Activated CD4-positive, CD25-positive, alpha-beta regulatory T cell treated with anti-CD3 and anti-CD28 coated beads, Interleukin-2, amount 50 U/mL, for 72 hours (primary cell): ENCODE data around the gene SPATA2.
"Not testable (repeated sequence)": the region's sequence is repeated elsewhere in the genome, so short reads cannot be mapped to it uniquely, and the experiment has no call there.

Experiments
- DNase-seq: peaks from one replicate; pipeline ENCODE4 v3.0.0; 2021

Gene SPATA2

GRCh38 chr20:49882171-49882970, 33.0 kb downstream of the SPATA2 start:
- DNase-seq: no peak

- DNase-seq: no peak
These were observed 34.4 kb downstream of the SPATA2 start for GRCh38 chr20:49880724-49881445.

- no peak for DNase-seq
These were observed 35.2 kb downstream of the SPATA2 start for GRCh38 chr20:49880177-49880576.

GRCh38 chr20:49878977-49879376, 36.4 kb downstream of the SPATA2 start:
- no peak for DNase-seq

- DNase-seq: no peak
These were observed 37.9 kb downstream of the SPATA2 start for GRCh38 chr20:49877386-49877921.

GRCh38 chr20:49874696-49875095, 40.6 kb downstream of the SPATA2 start:
- no peak for DNase-seq

- DNase-seq: no peak
These were observed 43.3 kb downstream of the SPATA2 start for GRCh38 chr20:49872056-49872455.

GRCh38 chr20:49871391-49871948, 43.9 kb downstream of the SPATA2 start:
- DNase-seq: no peak

GRCh38 chr20:49870261-49870660, 45.1 kb downstream of the SPATA2 start:
- DNase-seq: no peak

GRCh38 chr20:49868964-49869363, 46.4 kb downstream of the SPATA2 start:
- DNase-seq: no peak

GRCh38 chr20:49868538-49868937, 46.8 kb downstream of the SPATA2 start:
- no peak for DNase-seq

GRCh38 chr20:49867453-49868215, 47.7 kb downstream of the SPATA2 start:
- DNase-seq: no peak

GRCh38 chr20:49866051-49866450, 49.3 kb downstream of the SPATA2 start:
- no peak for DNase-seq

- DNase-seq: no peak
These were observed 49.8 kb downstream of the SPATA2 start for GRCh38 chr20:49865559-49865958.

GRCh38 chr20:49863666-49864065, 51.7 kb downstream of the SPATA2 start:
- DNase-seq: no peak

- DNase-seq: no peak
These were observed 52.6 kb downstream of the SPATA2 start for GRCh38 chr20:49862607-49863200.

GRCh38 chr20:49861232-49861631, 54.1 kb downstream of the SPATA2 start:
- DNase-seq: not testable (repeated sequence)

- DNase-seq: no peak
These were observed 55.5 kb downstream of the SPATA2 start for GRCh38 chr20:49859807-49860206.

GRCh38 chr20:49859011-49859410, 56.3 kb downstream of the SPATA2 start:
- DNase-seq: no peak

- DNase-seq: no peak
These were observed 57.2 kb downstream of the SPATA2 start for GRCh38 chr20:49858076-49858585.

- DNase-seq: no peak
These were observed 58.4 kb downstream of the SPATA2 start for GRCh38 chr20:49856904-49857303.

- no peak for DNase-seq
These were observed 61.0 kb downstream of the SPATA2 start for GRCh38 chr20:49854190-49854875.
